GM12892 (cell line): ENCODE measurements around the gene KCNN1.

Source experiments
- DNase-seq: peaks from one replicate; pipeline ENCODE4 v3.0.0; 2011; ENCODE audit not compliant: insufficient read length
- FAIRE-seq: peaks from 2 replicates; lab custom pipeline; 2011; peaks lifted over from hg19 to GRCh38; lab: Jason Lieb, UNC
- POLR2A ChIP-seq: IDR thresholded peaks from 2 replicates; pipeline ENCODE4 v1.6.1; 2011; ENCODE audit warnings: low read depth, low read length, control low read depth
- POLR2AphosphoS5 ChIP-seq: IDR thresholded peaks from 2 replicates; pipeline ENCODE4 v1.6.1; 2011; ENCODE audit warnings: low read depth, low read length, control low read depth
- TAF1 ChIP-seq: IDR thresholded peaks from 2 replicates; pipeline ENCODE4 v1.6.1; 2011; ENCODE audit warnings: low read depth, mild to moderate bottlenecking, control low read depth, low read length, borderline replicate concordance

Gene KCNN1

DNA sequence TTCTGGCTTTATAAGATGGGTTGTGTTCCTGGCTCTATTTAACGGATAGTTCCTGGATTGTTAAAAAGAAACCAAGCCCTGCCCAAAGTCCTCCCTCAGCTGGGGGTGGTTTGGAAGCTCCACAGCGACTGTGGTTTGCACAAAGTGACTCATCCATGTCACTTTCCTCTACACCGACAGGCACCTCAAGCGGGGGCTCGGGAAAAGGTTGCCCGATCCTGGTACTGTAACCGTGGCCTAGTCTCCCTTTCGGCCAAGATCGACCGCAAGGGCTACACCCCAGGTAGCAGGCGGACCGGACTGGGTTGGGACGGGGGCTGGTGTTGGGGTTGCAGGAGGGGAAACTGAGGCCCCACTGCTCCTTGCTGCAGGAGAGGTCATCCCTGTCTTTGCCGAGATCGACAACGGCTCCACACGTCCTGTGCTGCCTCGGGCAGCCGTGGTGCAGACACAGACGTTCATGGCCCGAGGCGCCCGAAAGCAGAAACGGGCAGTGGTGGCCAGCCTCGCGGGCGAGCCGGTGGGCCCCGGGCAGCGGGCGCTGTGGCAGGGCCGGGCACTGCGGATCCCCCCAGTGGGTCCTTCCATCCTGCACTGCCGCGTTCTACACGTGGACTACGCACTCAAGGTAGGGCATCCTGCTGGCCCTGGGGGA is 42.6 kb downstream of the KCNN1 start:
- TF ChIP-seq POLR2A (no peak), TAF1 (no peak), POLR2AphosphoS5 (no peak)
- DNase-seq (no peak), FAIRE-seq (no peak)

DNA sequence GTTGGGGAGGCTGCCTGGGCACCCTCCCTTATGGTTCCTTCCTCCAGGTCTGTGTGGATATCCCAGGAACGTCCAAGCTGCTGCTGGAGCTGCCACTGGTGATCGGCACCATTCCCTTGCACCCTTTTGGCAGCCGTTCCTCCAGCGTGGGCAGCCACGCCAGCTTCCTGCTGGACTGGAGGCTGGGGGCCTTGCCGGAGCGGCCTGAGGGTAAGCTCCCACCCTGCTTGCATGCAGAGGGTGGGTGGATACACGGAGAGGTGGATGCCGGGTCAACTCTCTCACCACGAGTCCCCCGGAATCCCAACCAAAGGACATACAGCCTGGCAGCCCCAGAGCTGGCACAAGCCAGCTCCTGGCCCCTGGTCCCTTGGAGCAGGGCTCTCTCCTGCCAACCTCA is 43.2 kb downstream of the KCNN1 start:
- FAIRE-seq (no peak), DNase-seq (no peak)
- TF ChIP-seq TAF1: no peak
- TF ChIP-seq POLR2A: no peak
- no peak for TF ChIP-seq POLR2AphosphoS5

DNA sequence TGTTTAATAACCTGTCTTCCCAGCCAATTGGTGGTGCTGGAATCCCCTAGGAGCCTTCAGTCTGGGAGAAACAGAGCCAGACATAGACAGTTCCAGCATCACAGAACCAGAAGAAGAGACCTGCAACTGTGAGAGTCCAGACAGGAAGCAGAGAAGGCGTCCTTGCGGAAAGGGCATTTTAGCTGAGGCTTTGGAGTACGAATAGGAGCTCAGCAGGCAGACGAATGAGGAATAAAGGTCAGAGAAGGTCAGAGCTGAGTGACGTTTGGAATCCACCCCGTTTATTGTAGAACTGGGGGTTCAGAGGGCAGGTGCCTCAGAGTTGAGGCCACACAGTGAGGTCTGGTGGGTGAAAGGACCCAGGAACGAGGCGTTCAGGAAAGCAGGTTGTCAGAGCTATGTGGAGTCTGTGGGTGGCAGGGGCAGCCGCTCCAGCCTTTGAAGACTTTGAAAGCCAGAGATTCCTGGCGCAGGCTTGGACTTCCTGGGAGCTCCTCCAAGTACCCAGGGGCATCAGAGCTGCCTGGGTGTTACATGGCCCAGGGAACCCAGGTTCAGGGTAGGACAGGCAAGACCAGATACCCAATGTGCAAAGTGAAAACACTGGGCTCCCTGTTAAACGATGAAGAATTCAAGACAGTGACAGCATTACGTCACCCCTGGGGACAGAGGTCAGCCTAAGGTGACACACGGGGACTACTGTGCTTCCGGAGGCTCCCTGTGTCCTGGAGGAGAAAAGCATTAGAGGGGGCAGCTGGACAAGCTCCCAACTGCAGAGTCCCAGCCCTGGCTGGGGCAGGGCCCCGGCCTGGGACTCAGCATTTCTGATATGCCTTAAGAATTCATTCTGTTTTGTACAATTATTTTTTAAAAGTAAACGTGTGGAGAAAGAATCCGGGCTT is 46.6 kb downstream of the KCNN1 start:
- DNase-seq (no peak), FAIRE-seq (no peak)
- TF ChIP-seq TAF1: no peak
- no peak for TF ChIP-seq POLR2AphosphoS5
- no peak for TF ChIP-seq POLR2A

- no peak for TF ChIP-seq POLR2AphosphoS5
- no peak for TF ChIP-seq POLR2A
- no peak for TF ChIP-seq TAF1
- no peak for FAIRE-seq
Measured at GRCh38 chr19:18014197-18014596, 47.3 kb downstream of the KCNN1 start.

DNA sequence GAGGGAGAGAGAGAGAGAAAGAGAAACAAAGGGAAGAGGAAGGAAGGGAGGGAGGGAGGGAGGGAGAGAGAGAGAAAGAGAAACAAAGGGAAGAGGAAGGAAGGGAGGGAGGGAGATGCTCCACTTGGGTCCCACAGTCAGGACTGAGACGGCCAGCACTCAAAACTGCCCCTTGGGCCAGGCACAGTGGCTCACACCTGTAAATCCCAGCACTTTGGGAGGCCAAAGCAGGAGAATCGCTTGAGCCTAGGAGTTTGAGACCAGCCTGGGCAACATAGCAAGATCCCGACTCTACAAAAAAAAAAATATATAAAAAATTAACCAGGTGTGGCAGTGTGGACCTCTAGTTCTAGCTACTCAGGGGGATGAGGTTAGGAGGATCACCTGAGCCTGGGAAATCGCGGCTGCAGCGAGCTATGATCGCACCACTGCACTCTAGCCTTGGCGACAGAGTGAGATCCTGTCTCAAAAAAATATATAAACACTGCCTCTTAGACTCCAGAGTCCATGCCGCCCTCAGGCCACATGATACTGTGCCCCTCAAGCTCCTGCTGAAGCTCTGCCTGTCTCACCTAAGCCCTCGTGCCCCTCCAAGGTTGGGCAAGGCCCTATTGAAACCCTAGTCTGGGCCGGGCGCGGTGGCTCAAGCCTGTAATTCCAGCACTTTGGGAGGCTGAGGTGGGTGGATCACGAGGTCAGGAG is 49.5 kb downstream of the KCNN1 start:
- FAIRE-seq (no peak), DNase-seq (no peak)
- TF ChIP-seq TAF1 (no peak), POLR2A (no peak), POLR2AphosphoS5 (no peak)

More at GRCh38 chr19:18014197-18014596, 47.3 kb downstream of the KCNN1 start:
- DNase-seq: no peak

DNA sequence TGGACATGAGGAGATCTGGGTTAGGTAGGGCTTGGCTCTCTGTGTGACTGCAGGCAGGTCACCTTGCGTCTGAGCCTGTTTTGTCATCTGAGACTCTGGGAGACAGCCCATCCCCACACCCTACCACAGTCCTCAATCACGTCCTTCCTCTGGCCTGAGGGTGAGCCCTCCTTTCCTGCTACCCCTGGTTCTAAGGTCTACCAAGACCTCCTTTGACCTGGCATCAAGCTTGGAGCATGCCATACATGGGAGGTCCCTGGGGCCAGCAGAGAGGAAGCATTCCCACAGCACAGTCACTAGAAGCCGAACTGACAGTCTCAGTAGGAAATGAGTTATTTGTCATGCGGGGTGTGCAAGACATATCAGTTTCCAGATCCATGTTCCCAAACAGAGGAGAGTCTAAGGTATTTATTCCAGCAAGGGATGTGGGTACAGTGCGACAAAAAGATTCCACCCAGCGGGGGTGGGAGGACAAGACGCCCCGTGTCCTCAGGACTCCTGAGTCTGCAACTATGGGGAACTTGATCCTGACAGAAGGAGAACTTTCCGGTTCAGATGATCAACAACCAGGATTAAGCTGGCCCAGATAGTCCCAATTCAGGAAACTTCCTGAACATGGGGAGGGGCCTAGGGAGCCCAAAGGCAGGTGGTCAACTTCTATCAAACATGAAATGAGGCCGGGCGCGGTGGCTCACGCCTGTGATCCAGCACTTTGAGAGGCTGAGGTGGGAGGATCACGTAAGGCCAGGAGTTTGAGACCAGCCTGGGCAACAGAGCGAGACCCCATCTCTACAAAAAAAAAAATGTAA is 50.6 kb downstream of the KCNN1 start:
- no peak for TF ChIP-seq POLR2AphosphoS5
- no peak for TF ChIP-seq POLR2A
- no peak for TF ChIP-seq TAF1
- DNase-seq (no peak), FAIRE-seq (no peak)

GRCh38 chr19:18020212-18021085 is 53.5 kb downstream of the KCNN1 start:
- no peak for TF ChIP-seq POLR2AphosphoS5
- no peak for TF ChIP-seq TAF1
- no peak for TF ChIP-seq POLR2A
- DNase-seq (no peak), FAIRE-seq (no peak)

DNA sequence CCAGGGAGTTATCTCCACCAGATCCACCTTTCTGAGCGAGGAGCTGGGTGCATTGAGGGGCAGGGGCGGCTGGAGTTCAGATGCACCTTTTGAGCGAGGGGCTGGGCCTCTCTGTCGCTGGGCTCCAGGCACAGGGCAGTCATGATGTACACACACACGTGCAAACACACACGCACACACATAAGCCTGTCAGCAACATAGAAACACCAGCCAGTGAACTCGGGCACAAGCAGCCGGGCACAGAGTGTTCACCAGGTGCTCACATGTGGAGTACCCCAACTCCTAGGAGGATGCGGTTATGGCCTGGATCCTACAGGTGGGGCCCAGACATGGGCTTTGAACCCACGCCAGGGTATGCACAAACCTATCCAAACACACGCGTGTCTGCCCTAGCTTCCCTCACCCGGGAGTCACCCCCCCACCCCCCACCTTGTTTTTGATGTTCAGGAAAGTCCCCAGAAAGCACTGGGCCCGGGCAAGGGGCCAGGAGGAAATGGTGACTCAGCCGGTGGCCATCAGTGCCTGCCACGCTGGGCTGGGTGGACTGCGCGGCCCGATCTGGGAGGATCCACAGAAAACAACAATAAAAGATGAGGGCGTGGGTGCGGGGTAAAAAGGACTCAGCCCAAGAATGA is 54.3 kb downstream of the KCNN1 start:
- DNase-seq: no peak
- TF ChIP-seq POLR2A: 0 out of 2 replicates have a peak, but pooled peaks have one; percentile 4
- no peak for TF ChIP-seq POLR2AphosphoS5
- TF ChIP-seq TAF1: no peak
- peak; percentile 65 for FAIRE-seq

GRCh38 chr19:18023622-18024251 is 56.8 kb downstream of the KCNN1 start:
- DNase-seq (no peak), FAIRE-seq (peak; percentile 5)
- TF ChIP-seq POLR2AphosphoS5: no peak
- 0 out of 2 replicates have a peak, but pooled peaks have one; percentile 16 for TF ChIP-seq TAF1
- TF ChIP-seq POLR2A: no peak
